ENCODE results near the gene MLKL. TPM values are rescaled to one million over a fixed set of nuclear protein-coding genes. Genes with fewer than 3 reads are reported as not detected.

Gene MLKL
- total and polyA plus RNA-seq, 2 donors (not counting 3 experiments of a cell fraction or from before 2014, with no cell fraction given): 8.1 to 26.5 TPM

DNA sequence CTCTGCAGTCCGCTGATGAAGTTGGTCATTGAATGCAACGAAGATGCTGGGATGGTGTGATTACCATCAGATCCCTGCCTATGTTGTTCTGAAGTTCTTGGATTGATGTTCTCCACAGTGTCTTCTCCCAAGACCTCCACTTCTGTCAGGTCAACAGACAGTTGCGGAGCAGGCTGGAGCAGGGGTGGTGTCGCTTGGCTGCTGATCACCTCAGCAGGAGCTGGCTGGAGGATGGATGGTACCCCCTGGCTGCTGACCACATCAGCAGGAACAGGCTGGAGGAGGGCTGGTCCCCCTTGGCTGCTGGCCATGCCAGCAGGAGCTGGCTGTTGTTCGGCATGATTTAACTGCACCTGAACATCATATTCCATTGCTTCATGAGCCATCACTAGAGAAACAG lies 39.6 kb downstream of the MLKL start:
- FAIRE-seq: no peak
- no peaks in the 10 kb centered on the region for H3K27me3 ChIP-seq (ENCODE audit: control insufficient read depth in 2 of 2, insufficient read depth in 2 of 2, low read length in 2 of 2)
- H4K20me1 ChIP-seq (replicated peaks; ENCODE audit: control insufficient read depth, extremely low read depth, insufficient read depth, low read length): peaks cover 8% of the 10 kb centered on the region
- H3K9me1 ChIP-seq (replicated peaks; ENCODE audit: control insufficient read depth, extremely low read depth, insufficient read depth, low read length): no peaks in the 10 kb centered on the region
- no peak for DNase-seq (ENCODE audit: low read depth, low spot score)
- intact Hi-C loops (cut with micrococcal nuclease): no loop called here
- BruUV-seq (replicated peaks): no TSS peak
- H3K4me1 ChIP-seq (ENCODE audit: control insufficient read depth, extremely low read depth, insufficient read depth, low read length): no peaks in the 10 kb centered on the region
- TF ChIP-seq POLR2AphosphoS5 (IDR thresholded peaks at IDR 0.05; ENCODE audit: insufficient read depth, low read depth, low read length) (no peak), GATA2 (IDR thresholded peaks at IDR 0.05; ENCODE audit: insufficient read depth, insufficient read length, low read depth, low read length) (no peak), MYC (IDR thresholded peaks at IDR 0.05; ENCODE audit: low read depth, low read length) (no peak), JUN (IDR thresholded peaks at IDR 0.05; ENCODE audit: borderline replicate concordance, insufficient read depth, insufficient read length, low read depth) (no peak), EZH2 (IDR thresholded peaks at IDR 0.05; ENCODE audit: borderline replicate concordance, low read depth, low read length, severe bottlenecking) (no peak), FOS (IDR thresholded peaks at IDR 0.05; ENCODE audit: borderline replicate concordance, insufficient read depth, low read length) (no peak), POLR2A (IDR thresholded peaks at IDR 0.05; ENCODE audit: low read depth, low read length) (no peak)
- TF ChIP-seq, protein P1, sequence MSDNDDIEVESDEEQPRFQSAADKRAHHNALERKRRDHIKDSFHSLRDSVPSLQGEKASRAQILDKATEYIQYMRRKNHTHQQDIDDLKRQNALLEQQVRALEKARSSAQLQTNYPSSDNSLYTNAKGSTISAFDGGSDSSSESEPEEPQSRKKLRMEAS (IDR thresholded peaks at IDR 0.05; ENCODE audit: insufficient read depth, insufficient read length): no peak
- TF ChIP-seq, protein P2, sequence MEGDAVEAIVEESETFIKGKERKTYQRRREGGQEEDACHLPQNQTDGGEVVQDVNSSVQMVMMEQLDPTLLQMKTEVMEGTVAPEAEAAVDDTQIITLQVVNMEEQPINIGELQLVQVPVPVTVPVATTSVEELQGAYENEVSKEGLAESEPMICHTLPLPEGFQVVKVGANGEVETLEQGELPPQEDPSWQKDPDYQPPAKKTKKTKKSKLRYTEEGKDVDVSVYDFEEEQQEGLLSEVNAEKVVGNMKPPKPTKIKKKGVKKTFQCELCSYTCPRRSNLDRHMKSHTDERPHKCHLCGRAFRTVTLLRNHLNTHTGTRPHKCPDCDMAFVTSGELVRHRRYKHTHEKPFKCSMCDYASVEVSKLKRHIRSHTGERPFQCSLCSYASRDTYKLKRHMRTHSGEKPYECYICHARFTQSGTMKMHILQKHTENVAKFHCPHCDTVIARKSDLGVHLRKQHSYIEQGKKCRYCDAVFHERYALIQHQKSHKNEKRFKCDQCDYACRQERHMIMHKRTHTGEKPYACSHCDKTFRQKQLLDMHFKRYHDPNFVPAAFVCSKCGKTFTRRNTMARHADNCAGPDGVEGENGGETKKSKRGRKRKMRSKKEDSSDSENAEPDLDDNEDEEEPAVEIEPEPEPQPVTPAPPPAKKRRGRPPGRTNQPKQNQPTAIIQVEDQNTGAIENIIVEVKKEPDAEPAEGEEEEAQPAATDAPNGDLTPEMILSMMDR (IDR thresholded peaks at IDR 0.05; ENCODE audit: extremely low read depth in 1 of 2, insufficient read depth in 1 of 2, low read depth in 1 of 2, low read length in 2 of 2): no peak
- no peak overlapping the region for H3K9ac ChIP-seq (replicated peaks; ENCODE audit: extremely low read depth, insufficient read depth, low read length)
- H3K9me3 ChIP-seq (replicated peaks; ENCODE audit: control insufficient read depth, insufficient read depth, low read length): no peaks in the 10 kb centered on the region
- peaks cover 10 to 29% of the 10 kb centered on the region in 2 experiments for H3K36me3 ChIP-seq (ENCODE audit: control insufficient read depth in 2 of 2, extremely low read depth in 1 of 2, insufficient read depth in 2 of 2, low read length in 2 of 2)
- CTCF ChIA-PET: interaction anchor here (1.9 kb wide), 1 partner anchor 10 kb away, joined by 6 read pairs; no protein-coding TSS in a partner anchor
- no peak overlapping the region for H2AFZ ChIP-seq (ENCODE audit: low read depth, low read length)
- H3K4me3 ChIP-seq (replicated peaks in 1 of 3; ENCODE audit: insufficient read depth in 1 of 3, low read depth in 1 of 3, low read length in 3 of 3): no peak overlapping the region
- peaks cover 97% of the 10 kb centered on the region for H3K79me2 ChIP-seq (ENCODE audit: control insufficient read depth, insufficient read depth, low read length)
- POLR2A ChIA-PET: no interaction called here
- dilution Hi-C loops (cut with MboI; ENCODE audit: extremely low pct_ligation_motif_present, low sequenced_read_pairs): no loop called here
- no peak overlapping the region for H3K4me2 ChIP-seq (ENCODE audit: insufficient read depth, low read length)
- H3K27ac ChIP-seq (ENCODE audit: insufficient read depth, low read depth, low read length): no peak overlapping the region
